GM21825 (cell line): ENCODE data around the gene SOBP.
"Not testable (repeated sequence)": the region's sequence is repeated elsewhere in the genome, so short reads cannot be mapped to it uniquely, and the experiment has no call there.

ENCODE experiments used
- ATAC-seq: cut with Tn5 transposase; IDR thresholded peaks from one replicate; pipeline ENCODE4 v1.9.1; 2021; ENCODE audit warnings: mild to moderate bottlenecking, moderate library complexity; ENCODE audit not compliant: unreplicated experiment

Gene SOBP, protein sequence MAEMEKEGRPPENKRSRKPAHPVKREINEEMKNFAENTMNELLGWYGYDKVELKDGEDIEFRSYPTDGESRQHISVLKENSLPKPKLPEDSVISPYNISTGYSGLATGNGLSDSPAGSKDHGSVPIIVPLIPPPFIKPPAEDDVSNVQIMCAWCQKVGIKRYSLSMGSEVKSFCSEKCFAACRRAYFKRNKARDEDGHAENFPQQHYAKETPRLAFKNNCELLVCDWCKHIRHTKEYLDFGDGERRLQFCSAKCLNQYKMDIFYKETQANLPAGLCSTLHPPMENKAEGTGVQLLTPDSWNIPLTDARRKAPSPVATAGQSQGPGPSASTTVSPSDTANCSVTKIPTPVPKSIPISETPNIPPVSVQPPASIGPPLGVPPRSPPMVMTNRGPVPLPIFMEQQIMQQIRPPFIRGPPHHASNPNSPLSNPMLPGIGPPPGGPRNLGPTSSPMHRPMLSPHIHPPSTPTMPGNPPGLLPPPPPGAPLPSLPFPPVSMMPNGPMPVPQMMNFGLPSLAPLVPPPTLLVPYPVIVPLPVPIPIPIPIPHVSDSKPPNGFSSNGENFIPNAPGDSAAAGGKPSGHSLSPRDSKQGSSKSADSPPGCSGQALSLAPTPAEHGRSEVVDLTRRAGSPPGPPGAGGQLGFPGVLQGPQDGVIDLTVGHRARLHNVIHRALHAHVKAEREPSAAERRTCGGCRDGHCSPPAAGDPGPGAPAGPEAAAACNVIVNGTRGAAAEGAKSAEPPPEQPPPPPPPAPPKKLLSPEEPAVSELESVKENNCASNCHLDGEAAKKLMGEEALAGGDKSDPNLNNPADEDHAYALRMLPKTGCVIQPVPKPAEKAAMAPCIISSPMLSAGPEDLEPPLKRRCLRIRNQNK

GRCh38 chr6:107489636-107490565, at the start of gene SOBP:
SOBP (plus strand) TSS chr6:107490117; CDS start chr6:107490617, 500 bp downstream.
- no peak for ATAC-seq

- ATAC-seq: no peak
These were observed 49.0 kb upstream of the SOBP start for GRCh38 chr6:107440936-107441335.

- no peak for ATAC-seq
These were observed 48.2 kb upstream of the SOBP start for GRCh38 chr6:107441682-107442081.

GRCh38 chr6:107442938-107443607, 46.8 kb upstream of the SOBP start:
- ATAC-seq: no peak

GRCh38 chr6:107443608-107444267, 46.2 kb upstream of the SOBP start:
- ATAC-seq: no peak

- ATAC-seq: no peak
These were observed 45.6 kb upstream of the SOBP start for GRCh38 chr6:107444277-107444676.

DNA sequence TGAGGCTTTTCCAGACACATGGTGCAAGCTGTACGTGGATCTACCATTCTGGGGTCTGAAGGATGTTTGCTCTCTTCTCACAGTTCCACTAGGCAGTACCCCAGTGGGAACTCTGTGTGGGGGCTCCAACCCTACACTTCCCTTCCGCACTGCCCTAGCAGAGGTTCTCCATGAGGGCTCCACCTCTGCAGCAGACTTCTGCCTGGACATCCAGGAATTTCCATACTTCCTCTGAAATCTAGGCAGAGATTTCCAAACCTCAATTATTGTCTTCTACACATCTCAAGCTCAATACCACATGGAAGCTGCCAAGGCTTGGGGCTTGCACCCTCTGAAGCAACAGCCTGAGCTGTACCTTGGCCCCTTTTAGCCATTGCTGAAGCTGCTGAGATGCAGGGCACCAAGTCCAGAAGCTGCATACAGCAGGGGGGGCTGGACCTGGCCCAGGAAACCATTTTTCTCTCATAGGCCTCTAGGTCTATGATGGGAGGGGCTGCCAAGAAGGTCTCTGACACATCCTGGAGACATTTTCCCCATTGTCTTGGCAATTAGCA, 42.2 kb upstream of the SOBP start:
- no peak for ATAC-seq

DNA sequence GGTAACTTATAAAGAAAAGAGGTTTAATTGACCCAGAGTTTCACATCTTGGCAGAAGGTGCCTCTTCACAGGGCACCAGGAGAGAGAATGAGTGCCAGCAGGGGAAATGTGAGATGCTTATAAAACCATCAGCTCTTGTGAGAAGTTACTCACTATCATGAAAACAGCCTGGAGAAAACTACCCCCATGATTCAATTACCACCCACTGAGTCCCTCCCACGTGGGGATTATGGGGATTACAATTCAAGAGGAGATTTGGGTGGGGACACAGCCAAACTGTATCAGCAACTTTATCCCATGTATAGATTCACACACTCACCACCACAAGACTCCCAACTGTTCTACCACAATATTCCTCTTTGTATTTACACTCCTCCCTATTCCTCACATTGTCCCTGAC, 41.1 kb upstream of the SOBP start:
- ATAC-seq: no peak

- peak; percentile 26 for ATAC-seq
These were observed 31.1 kb upstream of the SOBP start for GRCh38 chr6:107458672-107459282.

DNA sequence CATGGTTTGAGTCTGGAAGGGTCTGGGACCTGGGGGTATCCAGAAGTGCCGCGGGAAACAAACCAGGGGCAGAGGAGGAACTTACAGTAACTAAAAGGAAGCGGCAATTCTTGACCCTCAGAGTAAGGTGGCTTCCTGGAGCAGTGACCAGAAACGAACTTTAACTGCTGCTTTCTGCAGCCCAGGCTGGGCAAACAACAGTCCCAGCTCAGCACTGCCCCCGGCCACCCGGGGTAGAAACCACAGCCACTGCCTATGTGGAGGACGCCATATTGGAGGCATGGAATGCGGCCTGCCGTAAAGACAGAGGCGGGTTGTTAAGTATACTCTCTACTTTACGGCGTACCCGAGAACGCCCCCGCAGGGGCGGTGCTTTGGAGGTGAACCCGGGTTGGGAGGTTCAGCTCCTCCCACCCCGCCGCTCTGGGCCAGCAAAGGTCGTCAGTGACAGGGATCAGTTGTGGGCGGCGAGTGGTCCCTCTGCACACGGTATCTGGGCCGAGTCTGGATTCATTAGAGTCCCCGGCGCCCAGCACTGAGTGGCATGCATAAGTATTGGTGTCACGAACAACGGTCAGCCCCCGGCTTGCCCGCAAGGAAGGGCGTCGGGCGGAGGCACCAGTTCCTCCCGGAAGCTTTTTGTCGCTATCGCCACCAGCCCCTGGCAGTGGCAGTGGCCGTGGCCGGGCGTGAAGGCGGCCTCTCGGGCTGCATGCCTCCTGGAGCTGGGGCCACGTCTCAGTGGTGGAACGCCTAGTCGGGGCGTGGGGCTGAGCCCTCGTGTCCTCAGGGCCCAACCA, 30.4 kb upstream of the SOBP start, which contains the start of gene PDSS2:
PDSS2 (minus strand) TSS at position 282 of the 800 bp plus-strand sequence; CDS start at position 3, 279 bp downstream.
- peak; percentile 95 for ATAC-seq

DNA sequence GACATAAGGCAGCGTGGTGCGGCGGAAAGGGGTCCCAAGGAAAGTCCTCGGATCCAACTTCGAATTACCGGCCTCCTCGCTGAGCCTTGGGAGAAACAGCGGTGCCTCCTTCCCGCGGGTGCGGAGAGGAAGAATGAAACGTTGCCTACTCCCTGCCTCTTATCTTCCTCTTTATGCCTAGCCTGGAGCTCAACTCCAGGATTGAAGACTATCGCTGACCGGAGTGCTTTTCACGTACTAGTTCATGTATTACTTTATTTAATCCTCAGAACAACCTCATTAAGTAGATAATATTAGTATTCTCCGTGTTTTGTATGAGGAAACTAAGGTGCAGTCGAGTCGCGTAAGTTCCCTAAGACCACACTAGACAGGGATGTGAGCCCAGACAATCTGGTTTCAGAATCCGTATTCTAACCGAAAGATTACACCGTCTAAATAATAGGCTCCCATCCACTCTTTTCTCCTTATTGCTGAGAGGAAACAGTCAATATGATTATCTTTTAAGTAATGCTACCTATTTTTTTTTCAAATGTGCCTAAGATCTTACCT, 29.8 kb upstream of the SOBP start:
- ATAC-seq: no peak

GRCh38 chr6:107466062-107466461, 23.9 kb upstream of the SOBP start:
- no peak for ATAC-seq

DNA sequence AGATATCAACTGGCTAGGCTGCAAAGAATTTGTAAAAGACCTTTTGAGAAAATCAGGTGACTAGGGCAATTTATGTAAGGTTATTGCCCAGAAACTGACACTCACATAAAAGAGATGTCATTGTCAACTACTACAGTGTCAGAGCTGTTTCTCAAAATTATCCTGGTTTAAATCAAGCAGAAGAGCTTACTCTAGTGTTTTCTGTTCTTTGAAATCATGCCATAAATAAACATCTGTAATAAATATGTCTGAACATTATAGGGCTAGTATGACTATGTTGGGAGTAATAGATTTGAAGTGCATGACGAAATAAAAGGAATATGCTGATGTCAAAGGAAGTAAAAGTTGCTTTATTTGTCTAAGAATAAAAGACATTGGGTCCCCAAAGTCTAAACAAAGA, 19.6 kb upstream of the SOBP start:
- no peak for ATAC-seq

DNA sequence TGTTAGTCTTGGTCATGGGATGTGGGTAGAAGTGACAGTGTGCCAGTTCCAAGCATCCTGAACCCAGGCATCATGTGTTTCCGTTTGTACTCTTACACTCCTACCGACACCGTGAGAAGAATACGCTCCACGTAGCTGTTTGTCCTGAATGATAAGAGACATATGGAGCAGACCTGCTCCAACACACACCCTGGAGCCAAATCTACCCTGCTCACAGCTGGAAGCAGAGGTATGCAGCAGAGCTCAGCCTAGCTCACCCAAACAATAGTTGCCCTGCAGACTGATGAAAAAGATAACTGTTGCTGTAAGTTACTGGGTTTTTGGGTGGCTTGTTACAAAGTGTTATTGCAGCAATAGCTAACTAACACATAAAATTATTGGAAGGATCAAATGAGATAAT, 16.3 kb upstream of the SOBP start:
- no peak for ATAC-seq

GRCh38 chr6:107475360-107475759, 14.6 kb upstream of the SOBP start:
- ATAC-seq: not testable (repeated sequence)

DNA sequence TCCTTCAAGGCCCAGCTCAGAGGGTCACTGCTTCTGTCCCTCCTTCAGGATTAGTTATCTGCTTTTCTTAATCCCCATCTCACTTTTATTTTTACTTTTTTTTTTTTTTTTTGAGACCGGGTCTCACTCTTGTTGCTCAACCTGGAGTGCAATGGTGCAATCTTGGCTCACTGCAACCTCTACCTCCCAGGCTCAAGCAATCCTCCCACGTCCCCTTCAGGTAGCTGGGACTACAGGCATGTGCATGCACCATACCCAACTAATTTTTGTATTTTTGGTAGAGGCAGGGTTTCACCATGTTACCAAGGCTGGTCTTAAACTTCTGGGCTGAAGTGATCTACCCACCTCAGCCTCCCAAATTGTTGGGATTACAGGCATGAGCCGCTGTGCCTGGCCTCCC, 14.1 kb upstream of the SOBP start:
- ATAC-seq: not testable (repeated sequence)

- ATAC-seq: no peak
These were observed 10.7 kb upstream of the SOBP start for GRCh38 chr6:107479089-107479690.
